CD4-positive, alpha-beta T cell treated with Interleukin-17A for 1 hour (primary cell): ENCODE measurements around the gene TMPRSS13.
A peak's percentile ranks its signal among the peaks of the same experiment; 100 is the strongest.

Experiments
- DNase-seq: peaks from one replicate; pipeline ENCODE4 v3.0.0-alpha.2; 2020

TMPRSS13 gene

DNA sequence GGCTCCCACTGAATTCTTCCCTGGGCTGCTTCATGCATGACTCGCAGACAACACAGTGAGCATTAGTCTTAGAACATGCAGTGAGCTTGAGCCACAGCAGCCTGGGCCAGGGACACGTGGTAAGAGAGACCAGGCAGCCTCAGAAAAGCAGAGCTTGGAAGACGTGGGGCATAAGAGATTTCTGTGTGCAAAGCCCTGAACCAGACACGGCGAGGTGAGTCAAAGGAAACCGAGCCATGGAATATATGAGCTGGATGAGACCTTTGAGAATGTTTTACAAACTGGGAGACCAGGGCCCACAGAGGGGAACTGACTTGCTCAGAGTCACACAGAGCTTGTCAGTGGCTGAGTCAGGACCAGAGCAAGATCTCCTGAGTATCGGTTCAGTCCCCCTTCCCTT is 44.2 kb downstream of the TMPRSS13 start:
- no peak for DNase-seq

DNA sequence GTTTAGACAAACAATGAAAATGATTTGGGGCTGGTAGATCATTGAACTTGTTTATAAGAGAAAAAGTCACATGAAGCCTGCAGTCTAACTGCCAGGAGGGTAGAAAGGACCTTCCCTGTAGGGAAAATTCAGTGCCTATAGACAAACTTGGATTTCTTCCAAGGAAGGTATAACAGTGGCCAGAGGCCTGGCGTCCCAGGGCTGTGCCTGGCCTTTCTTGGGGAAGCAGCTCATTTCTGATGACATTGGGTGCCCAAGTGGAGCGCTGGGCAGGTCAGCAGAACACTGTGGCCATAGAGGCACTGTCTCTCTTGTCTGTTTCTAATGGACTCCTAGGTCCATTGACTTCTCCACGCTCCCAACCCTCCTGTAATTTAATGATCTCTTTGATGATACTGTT is 46.1 kb downstream of the TMPRSS13 start:
- DNase-seq = no peak

DNA sequence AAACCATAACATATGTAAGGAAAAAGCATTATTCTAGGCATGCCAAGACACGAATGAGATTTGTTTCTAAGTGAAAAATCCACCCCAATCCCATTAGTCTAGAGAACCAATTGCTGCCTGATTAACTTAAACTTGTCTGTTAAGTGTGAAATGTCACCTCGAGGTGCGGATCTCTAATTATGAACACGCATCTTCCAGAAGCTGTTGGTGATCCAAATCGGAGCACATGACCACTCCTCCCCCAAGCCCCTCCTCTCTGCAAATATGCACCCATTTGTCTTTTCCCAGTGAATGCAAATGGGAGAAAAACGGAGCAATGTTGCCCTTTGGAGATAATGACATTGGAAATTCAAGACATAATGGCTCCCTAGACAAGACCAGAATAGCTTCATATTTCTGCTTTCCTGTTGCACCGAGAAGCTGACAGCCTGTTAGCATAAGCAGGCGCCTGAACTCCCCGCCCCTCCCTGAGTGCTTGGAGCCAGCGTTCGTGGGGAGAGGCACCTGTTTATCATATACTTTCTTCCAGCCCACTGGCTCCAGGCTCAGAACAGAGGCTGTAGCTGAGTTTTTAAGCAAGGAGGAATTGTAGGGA is 46.8 kb downstream of the TMPRSS13 start:
- DNase-seq = no peak

DNA sequence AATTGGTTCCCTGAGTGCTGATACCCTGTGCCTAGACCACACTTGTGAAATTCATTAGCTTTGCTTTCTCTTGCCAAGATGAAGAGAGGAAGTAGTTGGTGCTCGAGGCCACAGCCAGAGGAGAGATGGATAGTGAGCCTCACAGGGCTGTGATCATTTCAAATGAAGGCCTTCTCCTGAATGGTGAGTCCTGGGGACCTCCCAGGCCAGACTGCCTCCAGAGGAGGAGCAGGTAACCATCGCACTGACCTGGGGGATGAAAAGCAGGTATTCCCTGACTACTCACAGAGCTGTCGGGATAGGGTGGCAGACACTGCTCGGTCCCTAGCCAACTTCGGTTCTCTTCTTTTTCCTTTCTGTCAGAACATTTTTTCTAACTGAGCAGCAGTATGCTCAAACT is 48.0 kb downstream of the TMPRSS13 start:
- no peak for DNase-seq

DNA sequence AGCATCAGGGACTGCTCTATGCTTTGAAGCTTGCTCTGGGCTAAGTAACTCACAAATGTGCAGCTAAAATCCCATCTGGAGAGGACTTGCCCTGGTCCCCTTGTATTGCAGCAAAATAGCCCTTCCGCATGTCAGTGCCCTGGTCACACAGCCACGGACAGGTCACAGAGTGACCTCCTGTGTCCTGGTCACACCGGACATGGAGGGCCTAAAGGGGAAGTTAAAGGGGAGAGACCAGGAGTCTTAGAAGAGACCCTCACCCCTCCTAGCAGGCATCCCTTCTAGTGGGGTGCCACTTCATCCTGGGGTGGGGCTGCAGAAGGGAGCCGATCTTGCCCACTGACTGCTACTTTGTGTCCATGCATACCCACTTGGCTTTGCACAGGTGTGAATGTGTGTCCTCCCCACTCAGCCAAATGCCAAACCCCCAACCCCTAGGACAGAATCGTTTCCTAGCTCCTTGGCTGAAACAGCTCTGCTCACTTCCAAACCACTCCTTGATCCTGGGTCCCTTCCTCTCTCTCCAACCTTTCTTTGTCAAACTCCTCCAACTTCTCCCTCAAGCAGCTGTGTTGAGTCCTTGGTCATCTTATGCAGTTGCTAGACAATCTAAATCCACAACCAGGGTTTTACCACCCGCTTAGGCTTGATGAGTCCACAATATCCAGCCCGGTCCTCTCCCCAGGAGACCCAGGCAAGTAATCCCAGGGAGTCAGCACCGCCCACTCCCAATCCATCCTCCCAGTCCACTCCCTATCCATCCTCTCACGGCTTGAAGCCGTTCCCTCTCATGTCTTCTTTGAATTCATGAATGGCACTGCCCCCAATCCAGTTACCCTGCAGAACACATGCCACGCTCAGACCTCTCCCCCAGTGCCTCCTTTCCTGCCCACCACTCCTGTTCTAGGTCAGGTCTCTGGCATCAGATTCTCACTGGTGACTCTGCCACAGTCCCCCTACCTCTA is 49.4 kb downstream of the TMPRSS13 start:
- DNase-seq = no peak

DNA sequence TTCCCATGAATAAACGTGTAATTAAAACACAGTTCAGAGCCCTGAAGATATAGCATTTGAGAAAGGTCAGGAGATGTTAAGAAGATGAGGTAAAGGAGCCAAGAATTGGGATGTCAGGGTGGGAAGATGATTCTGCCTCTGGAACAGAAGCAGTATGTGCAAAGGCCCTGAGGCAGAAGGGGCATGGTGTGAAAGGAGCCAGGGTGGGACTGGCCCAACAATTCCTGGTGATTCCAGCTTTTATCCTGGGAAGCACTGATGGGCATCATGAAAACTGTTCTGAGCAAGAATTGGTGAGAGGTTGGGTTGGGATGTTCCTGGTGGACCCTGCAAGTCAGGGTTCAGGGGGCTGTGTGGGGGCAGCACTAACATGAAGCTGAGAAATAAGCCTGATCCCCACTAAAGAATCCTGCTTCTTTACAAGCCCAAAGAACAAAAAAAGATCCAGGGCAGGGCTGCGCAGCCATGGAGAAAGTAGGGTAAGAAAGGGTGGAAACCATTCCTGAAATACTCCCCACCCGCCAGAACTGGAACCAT is 50.2 kb downstream of the TMPRSS13 start:
- DNase-seq = no peak

DNA sequence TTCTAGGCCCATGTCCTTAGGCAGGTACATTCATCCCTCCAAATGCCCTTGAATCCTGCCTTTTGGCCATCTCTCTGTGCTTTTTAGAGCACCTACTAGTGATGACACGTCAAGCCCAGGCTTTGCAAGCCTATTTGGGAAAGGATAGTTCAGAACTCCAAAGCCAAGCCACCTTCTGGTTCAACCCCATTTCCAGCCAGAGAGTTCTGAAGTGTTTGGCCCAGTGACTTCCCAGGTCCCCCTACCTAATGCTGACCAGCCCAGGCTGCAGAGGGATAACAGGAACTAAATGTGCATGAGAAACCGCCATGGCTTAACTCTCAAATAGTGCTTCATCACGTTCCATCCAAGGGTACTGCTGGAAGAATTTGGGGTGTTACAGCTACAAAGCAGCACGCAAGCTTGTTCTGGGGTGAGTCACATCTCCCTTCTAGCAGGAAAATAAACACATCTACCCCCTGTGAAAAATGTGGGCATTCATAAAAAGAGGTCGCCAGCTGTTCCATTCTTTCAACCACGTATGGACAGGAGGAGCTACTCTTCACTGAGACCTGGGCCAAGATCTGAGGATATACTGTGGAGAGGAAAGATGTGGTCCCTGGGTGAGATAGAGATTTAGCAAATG is 50.8 kb downstream of the TMPRSS13 start:
- no peak for DNase-seq

DNA sequence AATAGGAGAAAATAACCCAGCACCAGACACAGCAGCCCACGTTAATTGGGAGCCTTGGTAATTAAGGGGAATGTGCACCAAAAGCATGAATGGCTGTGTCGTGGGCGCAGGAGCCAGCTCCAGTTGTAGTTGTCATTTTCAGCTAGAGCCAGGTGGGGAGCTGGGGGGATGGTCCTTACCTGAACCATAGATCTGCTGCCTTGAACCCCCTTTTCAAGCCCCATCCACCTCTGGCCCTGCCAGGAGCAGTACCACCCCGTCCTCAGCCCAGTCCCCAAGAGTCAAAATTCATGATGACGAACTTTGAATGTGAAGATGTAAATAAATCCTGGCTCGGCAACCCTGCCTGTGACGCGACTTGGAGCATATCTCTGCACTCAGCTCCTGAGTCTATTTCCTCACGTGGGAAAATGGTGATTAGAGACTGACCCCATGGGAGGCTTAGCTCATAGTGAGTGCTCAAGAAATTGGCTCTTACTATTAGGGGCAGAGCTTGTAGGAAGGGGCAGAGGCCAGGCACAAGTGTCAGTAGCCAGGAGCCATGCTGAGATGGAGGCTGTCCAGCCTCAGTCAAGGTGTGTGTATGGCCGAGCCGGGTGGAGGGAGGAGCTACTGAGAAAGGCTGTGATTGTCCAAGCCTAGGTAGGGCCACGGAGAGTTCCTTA is 52.0 kb downstream of the TMPRSS13 start:
- DNase-seq = no peak

DNA sequence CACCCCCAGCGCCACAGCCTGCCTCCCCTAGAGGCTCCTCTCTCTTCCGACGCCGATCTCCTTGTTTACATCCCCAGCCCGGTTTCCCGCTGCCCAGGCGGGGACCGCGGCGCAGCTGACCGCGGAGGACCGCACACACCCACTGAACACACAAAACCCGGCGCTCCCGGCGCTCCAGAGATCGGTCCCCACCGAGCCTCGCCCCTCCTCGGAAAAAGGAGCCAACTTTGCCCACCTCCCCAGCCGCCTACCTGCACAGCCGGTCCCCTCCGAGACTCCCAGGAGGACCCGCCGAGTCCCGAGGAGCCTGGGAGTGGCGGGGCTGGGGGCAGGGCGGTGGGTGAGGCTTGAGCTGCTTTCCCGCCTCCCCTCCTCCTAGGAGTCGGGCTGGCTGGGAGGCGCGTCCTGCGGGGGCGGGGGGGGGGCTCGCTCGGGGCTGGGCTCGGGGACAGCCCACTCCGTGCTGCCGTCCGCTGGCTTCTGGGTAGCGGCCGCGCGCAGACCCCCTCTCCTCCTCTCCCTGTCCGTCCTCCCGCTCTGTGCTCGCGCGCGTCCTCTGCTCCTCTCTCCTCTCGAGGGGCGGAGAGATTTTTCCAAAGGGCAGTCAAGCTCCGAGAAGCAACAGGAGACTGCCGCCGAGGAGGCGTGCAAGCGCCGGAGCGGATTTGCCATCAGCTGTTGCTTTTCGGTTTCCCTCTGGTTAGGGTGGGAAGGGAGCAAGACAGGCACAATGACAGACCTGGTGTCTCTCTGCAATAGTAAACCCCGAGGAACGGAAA is 52.7 kb downstream of the TMPRSS13 start, which contains the start of gene FXYD6:
Gene FXYD6 (minus strand): TSS at position 318 of the 779 bp plus-strand sequence. CDS start 33,882 bp downstream, outside the sequence.
- DNase-seq = no peak

DNA sequence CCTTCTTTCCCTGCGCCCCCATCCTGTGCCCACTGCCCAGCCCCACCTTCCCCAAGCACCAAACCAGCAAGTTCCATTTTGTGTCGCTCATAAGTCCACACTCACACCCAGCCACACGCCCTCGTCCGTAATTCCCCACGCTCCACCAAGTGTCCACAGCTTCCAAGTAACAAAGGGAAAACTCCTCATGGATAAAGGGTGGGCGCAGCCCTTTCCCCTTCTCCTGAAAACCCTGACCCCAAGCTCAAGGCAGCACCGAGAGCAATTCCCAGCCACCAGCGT is 53.2 kb downstream of the TMPRSS13 start:
- no peak for DNase-seq

DNA sequence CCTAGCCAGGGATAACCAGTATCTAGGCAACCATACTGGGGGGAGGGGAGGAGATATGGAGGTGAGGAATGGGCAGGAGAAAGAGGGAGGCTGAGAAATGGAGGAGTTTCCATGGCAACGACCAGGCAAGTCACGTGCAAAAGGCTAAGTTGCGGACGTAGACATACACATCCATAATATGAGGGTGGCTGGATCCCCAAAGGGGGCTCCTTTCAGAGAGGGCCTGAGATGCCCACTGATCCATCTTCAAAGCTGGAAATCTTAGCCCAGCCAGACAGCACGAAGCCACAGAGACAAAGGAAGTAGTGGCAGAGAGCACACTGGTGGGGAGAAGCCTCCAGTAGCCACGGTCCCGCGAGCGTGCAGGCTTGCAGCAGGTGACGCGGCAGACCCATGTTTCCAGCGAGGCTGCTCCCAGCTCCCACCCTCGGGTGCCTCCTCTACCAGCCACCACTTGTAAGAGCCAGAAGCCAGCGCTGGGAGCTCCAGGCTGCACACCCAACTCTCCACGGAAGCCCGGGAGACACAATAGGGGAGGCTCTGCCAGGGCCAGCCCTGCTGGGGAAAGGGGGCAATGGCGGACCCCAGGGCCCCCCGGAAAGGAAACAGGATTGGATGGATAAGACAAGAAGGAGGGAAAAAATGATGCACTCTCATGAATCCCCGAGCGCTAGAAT is 53.7 kb downstream of the TMPRSS13 start:
- DNase-seq = peak; percentile 20

DNA sequence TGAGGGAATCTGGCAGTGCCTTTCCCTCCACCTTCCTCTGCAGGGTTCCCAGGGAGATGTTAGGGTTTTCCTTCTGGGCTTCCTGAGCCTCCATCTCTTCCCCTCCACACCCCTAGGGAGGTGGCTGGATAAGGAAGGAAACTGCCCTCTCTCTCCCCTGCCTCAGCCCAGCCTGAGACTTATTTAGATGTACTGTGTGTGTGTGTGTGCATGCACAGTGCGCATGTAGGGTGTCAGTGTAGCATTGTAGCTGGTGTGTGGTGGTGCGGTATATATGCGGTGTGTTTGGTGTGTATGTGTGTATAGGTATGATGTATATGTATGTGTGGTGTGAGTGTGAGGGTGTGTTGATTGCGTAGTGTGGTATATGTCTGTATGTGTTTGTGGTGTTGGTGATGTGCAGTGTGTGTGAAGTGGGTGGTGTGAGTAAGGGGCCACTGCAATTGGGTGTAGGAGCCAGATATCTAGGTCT is 54.3 kb downstream of the TMPRSS13 start:
- no peak for DNase-seq

DNA sequence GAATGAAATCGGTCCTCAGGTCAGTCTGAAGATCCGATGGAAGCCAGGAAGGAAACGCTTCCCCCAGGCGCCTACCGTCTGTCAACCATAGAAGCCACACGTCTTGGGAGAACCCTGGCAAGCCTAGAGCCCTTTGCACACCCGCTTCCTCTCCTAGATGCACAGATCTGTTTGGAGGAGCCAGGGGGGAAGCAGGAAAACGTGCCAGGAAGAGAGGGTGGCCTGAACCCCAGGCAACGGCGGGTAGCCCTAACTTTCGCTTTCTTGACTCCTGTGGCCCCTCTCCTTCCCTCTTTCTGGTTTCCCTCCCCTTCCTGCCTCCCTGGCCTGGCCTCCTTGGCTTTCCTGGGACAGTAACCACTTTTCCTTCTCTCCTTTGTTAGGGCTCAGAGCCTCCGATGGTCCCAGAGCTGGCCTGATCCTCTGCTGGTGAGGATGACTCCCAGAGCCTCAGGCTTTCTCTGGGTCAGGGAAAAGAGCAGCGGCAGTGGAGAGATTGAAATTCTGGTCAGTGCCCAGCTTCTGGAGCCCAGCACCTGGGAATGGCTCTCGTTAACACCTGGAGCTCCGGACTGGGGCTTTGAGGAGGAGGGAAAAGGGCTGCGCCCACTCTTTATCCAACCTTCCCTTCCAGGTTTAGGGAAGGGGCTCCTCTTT is 54.8 kb downstream of the TMPRSS13 start:
- DNase-seq = no peak

DNA sequence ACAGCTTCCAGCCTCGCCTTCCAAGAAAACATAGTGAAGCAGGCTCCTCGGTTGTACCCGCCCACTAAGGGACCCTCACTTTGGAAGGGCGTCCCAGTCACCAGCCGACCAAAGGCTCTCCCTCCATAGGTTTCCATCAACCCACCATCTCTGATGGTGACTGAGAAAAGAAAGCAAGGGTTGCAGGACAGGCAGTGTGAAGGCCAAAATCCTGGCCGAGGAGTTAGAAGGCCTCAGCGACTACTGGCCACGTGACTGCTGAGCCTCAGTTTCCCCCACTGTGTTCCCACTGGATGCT is 55.4 kb downstream of the TMPRSS13 start:
- no peak for DNase-seq

DNA sequence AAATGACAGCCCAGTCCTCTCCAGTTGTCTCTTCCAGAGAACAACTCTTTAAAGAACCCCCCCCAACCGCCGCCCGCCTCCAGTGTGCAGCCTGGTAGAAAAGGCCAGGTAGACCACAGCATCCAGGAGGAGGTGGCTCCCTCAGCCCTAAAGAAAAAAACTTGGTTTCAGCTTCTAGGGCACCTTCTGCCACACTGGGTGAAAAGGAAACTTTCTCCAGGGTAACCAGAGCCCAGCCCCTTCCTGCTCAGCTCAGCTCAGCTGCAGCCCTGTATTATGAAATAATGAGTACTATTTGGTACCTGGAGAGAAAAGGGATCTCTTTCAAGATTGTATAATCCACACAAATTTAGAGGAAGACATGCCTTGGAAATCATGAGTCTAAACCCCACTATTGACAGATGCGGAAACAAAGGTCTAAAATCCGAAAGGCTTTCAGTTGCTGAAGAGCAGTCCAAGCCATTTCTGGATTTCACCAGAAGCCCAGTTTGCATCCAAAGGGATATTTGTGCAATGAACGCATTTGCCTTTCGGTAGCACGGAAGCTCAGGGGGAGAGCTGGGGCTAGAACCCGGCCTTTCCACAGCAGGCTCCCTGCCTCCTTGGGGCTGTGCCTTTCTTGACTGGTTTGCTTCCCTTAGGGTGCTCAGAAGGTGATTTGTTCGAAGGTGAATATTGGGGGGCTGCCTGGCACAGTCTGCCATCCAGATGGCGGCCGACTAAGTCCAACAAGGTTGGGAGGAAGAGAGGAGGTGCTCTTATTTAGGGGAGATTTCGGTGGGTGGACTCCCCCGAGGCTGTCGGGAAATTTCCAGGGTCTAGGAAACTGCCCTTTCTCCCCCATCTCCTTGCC is 56.0 kb downstream of the TMPRSS13 start:
- no peak for DNase-seq

DNA sequence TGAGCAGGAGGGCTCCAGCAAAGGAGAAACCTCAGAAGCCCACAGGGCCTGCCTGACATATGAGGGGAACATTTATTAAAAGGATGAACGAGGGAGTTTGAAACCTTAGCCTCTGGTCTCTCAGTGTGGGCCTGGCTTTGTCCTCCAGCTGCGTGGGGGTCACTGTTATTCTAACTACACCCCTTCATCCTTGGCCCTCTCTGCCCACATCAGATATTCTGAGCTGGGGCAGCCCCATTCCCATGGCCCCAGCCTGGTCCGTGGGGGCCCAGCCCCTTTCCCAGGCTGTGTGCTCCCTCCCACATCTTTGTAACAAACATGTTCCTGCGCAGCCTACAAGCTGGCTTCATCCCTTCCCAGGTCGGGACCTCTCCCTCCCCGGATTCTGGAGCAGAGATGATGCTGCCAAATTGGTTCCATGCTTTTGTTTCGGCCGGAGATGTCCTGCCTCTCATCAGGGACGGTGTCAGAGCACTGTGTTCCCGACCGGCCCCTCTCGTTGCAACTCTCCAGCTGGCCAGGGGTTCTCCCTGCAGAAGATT is 56.7 kb downstream of the TMPRSS13 start:
- DNase-seq = no peak

DNA sequence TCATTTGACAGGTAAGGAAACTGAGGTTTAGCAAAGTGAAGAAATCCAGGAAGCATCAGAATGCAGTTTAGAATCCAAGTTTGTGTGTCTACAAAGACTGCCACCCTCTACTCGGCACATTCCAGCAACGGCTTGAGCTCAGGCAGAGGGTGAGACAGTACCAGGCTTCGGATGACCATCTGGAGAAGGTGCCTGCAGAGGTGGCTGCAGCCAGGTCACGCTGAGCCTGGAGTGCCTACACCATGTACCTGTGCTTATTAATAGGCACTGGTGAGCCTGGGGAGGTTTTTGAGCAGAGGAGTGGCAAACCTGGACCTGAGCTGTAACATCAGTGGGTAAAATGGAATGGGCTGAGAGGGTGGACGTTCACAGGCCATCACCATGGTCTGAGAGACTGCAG is 57.4 kb downstream of the TMPRSS13 start:
- no peak for DNase-seq

DNA sequence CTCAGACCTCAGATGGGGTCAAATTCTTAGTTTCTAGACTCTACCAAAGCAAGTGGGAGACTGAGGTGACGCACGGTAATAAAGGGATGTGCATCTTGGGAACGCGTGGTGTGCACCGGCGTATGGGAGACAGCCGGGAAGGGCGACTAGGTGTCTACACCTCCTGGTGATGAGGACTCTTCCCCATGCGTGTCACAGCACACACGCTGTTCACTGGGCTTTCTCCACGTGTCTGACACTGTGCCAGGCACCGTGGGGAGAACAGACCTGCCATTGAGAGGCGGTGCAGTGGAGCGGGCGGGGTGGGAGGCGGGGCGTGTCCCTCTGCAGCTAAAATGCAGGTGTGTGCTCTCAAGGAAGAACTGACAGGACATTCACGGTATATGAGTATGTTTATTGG is 58.0 kb downstream of the TMPRSS13 start:
- no peak for DNase-seq

DNA sequence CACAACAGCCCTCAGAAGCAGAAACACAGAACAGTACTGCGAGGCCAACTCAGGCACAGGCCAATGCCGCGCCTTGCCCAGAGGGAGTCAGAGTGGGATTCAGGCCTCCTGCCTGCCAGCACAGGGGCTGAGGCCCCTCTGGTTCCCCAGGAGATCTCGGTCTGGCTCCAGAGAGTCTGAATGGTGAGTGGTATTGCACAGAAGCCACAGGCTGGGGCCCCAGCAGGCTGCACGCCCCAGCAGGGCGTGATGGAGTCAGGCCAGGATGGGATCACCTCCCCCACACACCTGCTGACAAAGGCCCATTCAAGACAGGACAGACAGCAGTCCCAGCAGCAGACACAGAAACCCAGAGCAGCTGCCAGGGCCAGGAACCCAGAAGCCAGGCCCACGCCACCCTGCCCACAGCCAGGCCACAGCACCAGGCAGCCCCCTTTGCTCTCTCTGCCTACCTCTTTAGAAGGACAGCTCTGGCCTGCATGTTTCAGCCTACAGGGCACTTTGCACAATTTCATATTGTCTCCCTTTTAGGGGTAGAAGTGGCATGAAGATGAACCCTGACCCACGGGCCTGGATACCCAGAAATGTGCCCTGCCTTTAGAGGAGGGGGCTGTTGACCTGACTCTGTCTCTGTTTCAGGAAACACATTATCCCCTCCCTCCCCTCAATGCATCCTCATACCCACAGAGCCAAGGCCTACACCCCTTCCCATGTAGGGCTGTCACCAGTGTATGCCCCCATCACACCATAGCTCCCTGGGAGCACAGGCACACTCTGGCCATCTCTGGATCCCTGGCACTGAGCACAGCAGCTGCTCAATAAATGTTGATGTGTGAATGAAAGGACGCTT is 58.9 kb downstream of the TMPRSS13 start:
- no peak for DNase-seq
